Measurements from ENCODE around the gene ST7L. TPM values are rescaled to one million over a fixed set of nuclear protein-coding genes. Genes with fewer than 3 reads are reported as not detected.
A peak's percentile ranks its signal among the peaks of the same experiment; 100 is the strongest.

The ST7L gene
- total and polyA plus RNA-seq, 9 of the 15 experiments (the other 6 are each of a cell fraction or from before 2014, with no cell fraction given), result 9.0 to 32.5 (median 26.6) TPM

- Histone ChIP-seq H3K9me1 (ENCODE audit: control insufficient read depth, insufficient read depth, low read length) (no peaks in the 10 kb centered on the region), H3K4me3 (no peak overlapping the region), H3K27ac (ENCODE audit: extremely low read depth, low read depth, low read length) (no peak overlapping the region), H3K36me3 (ENCODE audit: control insufficient read depth, insufficient read depth, low read length) (peaks cover 27% of the 10 kb centered on the region; the same call in 1 of the 3 replicates), H4K20me1 (replicated peaks; ENCODE audit: control insufficient read depth, insufficient read depth, low read length) (no peaks in the 10 kb centered on the region), H3K4me2 (ENCODE audit: insufficient read depth, low read length) (no peak overlapping the region), H3K9me3 (replicated peaks; ENCODE audit: control insufficient read depth, insufficient read depth, low read depth, low read length) (no peaks in the 10 kb centered on the region), H2AFZ (ENCODE audit: low read depth, low read length) (no peak overlapping the region), H3K4me1 (replicated peaks in 1 of 2; ENCODE audit: control insufficient read depth in 2 of 2, insufficient read depth in 2 of 2, low read length in 2 of 2) (no peaks in the 10 kb centered on the region), H3K79me2 (ENCODE audit: control insufficient read depth, insufficient read depth, low read length) (no peaks in the 10 kb centered on the region), H3K27me3 (ENCODE audit: control insufficient read depth in 2 of 2, insufficient read depth in 2 of 2, low read length in 2 of 2) (no peaks in the 10 kb centered on the region), H3K9ac (ENCODE audit: insufficient read depth in 1 of 2, low read depth in 2 of 2, low read length in 2 of 2) (no peak overlapping the region)
- 84% methylated on average over 4 of the region's 4 CpGs for WGBS (ENCODE audit: insufficient coverage, low coverage, missing lambda C conversion rate)
- CTCF ChIA-PET (ENCODE audit: low intra/inter-chr PET ratio), result no interaction called here
- ATAC-seq (no peak), FAIRE-seq (no peak), DNase-seq (ENCODE audit: extremely low read depth in 1 of 4, low spot score in 3 of 4) (no peak)
- no TSS peak for BruUV-seq (replicated peaks)
- intact Hi-C loops (cut with micrococcal nuclease), result no loop called here
- in situ Hi-C loops (cut with MboI), result no loop called here
- POLR2A ChIA-PET, result no interaction called here
- TF ChIP-seq BRCA1 (IDR thresholded peaks at IDR 0.05) (no peak), BRCA1 (CRISPR knock-in tag; IDR thresholded peaks at IDR 0.05) (no peak), PTRF (tag; IDR thresholded peaks at IDR 0.05) (no peak), MAFF (IDR thresholded peaks at IDR 0.05; ENCODE audit: low read length) (peak; percentile 88), ZNF354B (CRISPR knock-in tag; IDR thresholded peaks at IDR 0.05) (no peak), KLF16 (IDR thresholded peaks at IDR 0.05) (no peak), ZNF316 (IDR thresholded peaks at IDR 0.05) (peak; percentile 93), SNIP1 (IDR thresholded peaks at IDR 0.05; ENCODE audit: low read depth) (no peak), MGA (IDR thresholded peaks at IDR 0.05) (no peak), ZNF77 (CRISPR knock-in tag; IDR thresholded peaks at IDR 0.05) (no peak), POLR3A (IDR thresholded peaks at IDR 0.05; ENCODE audit: borderline replicate concordance, extremely low read depth, insufficient read depth, insufficient read length) (no peak), ATF3 (IDR thresholded peaks at IDR 0.05) (no peak), ATF3 (CRISPR knock-in tag; conservative IDR thresholded peaks at IDR 0.05) (no peak), PML (IDR thresholded peaks at IDR 0.05; ENCODE audit: low read length) (no peak), ARNT (IDR thresholded peaks at IDR 0.05) (no peak)
Measured at GRCh38 chr1:112599477-112599876, 19.5 kb downstream of the ST7L start.

Measured in K562 (cell line).